A673 (cell line): ENCODE results near the gene MTCH1. TPM values are rescaled to one million over a fixed set of nuclear protein-coding genes. Genes with fewer than 3 reads are reported as not detected.

Source experiments
- BruUV-seq: library from RNA; stranded (reverse); fragments of 400-500 nt; replicated peaks from 2 replicates; lab custom pipeline; 2021; lab: Mats Ljungman, UMichigan
- CTCF ChIA-PET: fragments of 300-600 bp; sonication (Branson Sonifier 250); formaldehyde crosslinking; loops from one replicate; lab custom pipeline; 2022; ENCODE audit warnings: antibody characterized with exemption; lab: Charles Lee
- POLR2A ChIA-PET: fragments of 300-600 bp; sonication (Branson Sonifier 250); formaldehyde crosslinking; loops from one replicate; lab custom pipeline; 2022; ENCODE audit warnings: antibody characterized with exemption; ENCODE audit not compliant: low non-redundant PET; lab: Charles Lee
- DNase-seq: peaks from one replicate; pipeline ENCODE4 v3.0.0-alpha.2; 2015; ENCODE audit warnings: low spot score
- H3K27ac ChIP-seq: fragments of 200-600 bp; sonication (generic); 2 replicates; pipeline ENCODE4 v1.5.1; 2016; ENCODE audit warnings: mixed run types, low read depth, mild to moderate bottlenecking, mixed read lengths, antibody characterized with exemption, low read length; ENCODE audit not compliant: poor library complexity, severe bottlenecking
- H3K27me3 ChIP-seq: fragments of 200-600 bp; sonication (generic); replicated peaks from 2 replicates; pipeline ENCODE4 v1.6.1; 2017; ENCODE audit warnings: mixed run types, low read depth, mild to moderate bottlenecking, mixed read lengths, antibody characterized with exemption, low read length; ENCODE audit not compliant: insufficient read depth, poor library complexity
- H3K36me3 ChIP-seq: fragments of 200-600 bp; sonication (generic); 2 replicates; pipeline ENCODE4 v1.6.1; 2016; ENCODE audit warnings: mixed run types, mild to moderate bottlenecking, mixed read lengths, antibody characterized with exemption, low read length; ENCODE audit not compliant: insufficient read depth, poor library complexity, severe bottlenecking
- H3K4me1 ChIP-seq: fragments of 200-600 bp; sonication (generic); 2 replicates; pipeline ENCODE4 v1.6.1; 2017; ENCODE audit warnings: mixed run types, mild to moderate bottlenecking, mixed read lengths, antibody characterized with exemption, low read length; ENCODE audit not compliant: insufficient read depth, poor library complexity, severe bottlenecking
- H3K4me3 ChIP-seq: fragments of 200-600 bp; sonication (generic); 2 replicates; pipeline ENCODE4 v1.5.1; 2016; ENCODE audit warnings: low read depth, mixed run types, mild to moderate bottlenecking, mixed read lengths, low read length; ENCODE audit not compliant: poor library complexity, severe bottlenecking
- H3K9me3 ChIP-seq: fragments of 200-600 bp; sonication (generic); 2 replicates; pipeline ENCODE4 v1.6.1; 2016; ENCODE audit warnings: mixed run types, low read depth, mild to moderate bottlenecking, mixed read lengths, antibody characterized with exemption, low read length; ENCODE audit not compliant: poor library complexity, severe bottlenecking
- EZH2 ChIP-seq: fragments of 200-600 bp; sonication (generic); IDR thresholded peaks from 2 replicates; pipeline ENCODE4 v1.6.1; 2017; ENCODE audit warnings: borderline replicate concordance, low read depth, mild to moderate bottlenecking, mixed read lengths, antibody characterized with exemption, low read length; ENCODE audit not compliant: poor library complexity, severe bottlenecking
- intact Hi-C: fragments of 100-400 bp; cut with micrococcal nuclease; formaldehyde crosslinking; loops from one replicate; pipeline ENCODE4 v1.10.0; 2022; ENCODE audit not compliant: unreplicated experiment
- total RNA-seq: library from RNA; stranded (reverse); gene quantifications from 2 replicates; pipeline ENCODE4 v1.2.3, GENCODE V29; 2021
- TF ChIP-seq, protein P1 (sequence below): fragments of 300-800, 200-600 bp; sonication (generic); conservative IDR thresholded peaks from 2 replicates; pipeline ENCODE4 v1.5.1; 2017; ENCODE audit warnings: low read depth, mild to moderate bottlenecking, antibody characterized with exemption, low read length, moderate library complexity, mixed read lengths

Gene MTCH1
- total RNA-seq, 1 experiment from 2014 or later, result 242 TPM

- CTCF ChIA-PET, result no interaction called here
- Histone ChIP-seq H3K9me3 (no peaks in the 10 kb centered on the region), H3K4me3 (no peak overlapping the region), H3K36me3 (no peaks in the 10 kb centered on the region), H3K27ac (no peak overlapping the region), H3K4me1 (no peaks in the 10 kb centered on the region), H3K27me3 (no peaks in the 10 kb centered on the region)
- TF ChIP-seq EZH2, result no peak
- TF ChIP-seq, protein P1, sequence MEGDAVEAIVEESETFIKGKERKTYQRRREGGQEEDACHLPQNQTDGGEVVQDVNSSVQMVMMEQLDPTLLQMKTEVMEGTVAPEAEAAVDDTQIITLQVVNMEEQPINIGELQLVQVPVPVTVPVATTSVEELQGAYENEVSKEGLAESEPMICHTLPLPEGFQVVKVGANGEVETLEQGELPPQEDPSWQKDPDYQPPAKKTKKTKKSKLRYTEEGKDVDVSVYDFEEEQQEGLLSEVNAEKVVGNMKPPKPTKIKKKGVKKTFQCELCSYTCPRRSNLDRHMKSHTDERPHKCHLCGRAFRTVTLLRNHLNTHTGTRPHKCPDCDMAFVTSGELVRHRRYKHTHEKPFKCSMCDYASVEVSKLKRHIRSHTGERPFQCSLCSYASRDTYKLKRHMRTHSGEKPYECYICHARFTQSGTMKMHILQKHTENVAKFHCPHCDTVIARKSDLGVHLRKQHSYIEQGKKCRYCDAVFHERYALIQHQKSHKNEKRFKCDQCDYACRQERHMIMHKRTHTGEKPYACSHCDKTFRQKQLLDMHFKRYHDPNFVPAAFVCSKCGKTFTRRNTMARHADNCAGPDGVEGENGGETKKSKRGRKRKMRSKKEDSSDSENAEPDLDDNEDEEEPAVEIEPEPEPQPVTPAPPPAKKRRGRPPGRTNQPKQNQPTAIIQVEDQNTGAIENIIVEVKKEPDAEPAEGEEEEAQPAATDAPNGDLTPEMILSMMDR, result no peak
- intact Hi-C loops, result no loop called here
- no peak for DNase-seq
- POLR2A ChIA-PET, result no interaction called here
- BruUV-seq, result no TSS peak
These were observed 29.6 kb downstream of the MTCH1 start for GRCh38 chr6:36956446-36956820.

DNA sequence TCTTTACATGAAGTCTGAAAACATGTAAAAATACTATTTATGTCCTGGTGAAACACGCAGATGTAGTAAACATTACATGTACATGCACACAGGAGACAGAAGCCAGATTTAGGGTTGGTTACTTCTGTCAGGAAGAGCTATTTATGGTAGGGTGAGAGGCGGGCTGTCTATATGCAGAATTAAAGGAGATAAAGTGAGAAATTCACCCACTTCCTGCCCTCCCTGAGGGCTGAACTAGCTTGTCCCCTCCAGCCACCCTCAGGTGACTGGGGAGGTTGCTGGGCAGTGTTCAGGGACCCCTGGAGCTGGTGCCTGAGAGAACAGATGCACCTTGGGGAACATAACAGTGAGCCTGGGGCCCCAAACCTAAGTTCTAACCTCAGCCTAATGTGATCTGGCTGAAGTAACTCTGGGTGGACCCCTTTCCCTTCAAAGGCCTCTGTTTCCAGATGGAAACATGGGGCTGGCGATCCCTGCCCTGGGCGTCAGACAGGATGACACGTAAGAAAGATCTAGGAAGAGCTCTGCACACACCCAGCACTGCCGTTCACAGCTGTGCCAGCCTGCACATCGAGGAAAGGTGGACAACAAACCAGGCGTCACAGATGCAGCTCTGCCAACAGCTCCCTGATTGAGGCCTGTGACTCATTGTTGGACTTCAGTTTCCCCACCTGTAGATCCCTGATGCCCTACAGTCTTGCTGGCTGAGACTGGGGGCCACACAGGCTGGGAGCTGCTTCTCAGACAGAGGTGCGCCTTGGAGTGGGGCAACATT, 30.1 kb downstream of the MTCH1 start:
- BruUV-seq, result no TSS peak
- POLR2A ChIA-PET, result no interaction called here

DNA sequence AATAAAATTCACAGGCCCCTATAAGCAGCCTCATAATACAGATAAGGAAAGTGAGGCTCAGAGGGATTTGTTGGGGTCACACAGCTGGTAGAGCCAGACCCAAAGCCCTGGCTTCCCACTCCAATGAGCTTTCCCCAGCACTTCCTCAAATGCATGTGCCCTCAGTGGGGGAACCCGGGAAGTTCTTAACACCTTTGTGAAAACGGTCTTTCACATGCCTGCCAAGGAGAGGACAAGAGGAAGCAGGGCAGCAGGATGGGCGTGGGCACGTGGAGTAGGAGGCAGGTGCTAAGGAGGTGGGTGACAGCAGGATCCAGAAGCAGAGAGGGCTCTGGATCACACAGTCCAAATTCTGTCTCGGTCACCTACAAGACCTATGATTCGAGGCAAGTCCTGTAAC, 30.9 kb downstream of the MTCH1 start:
- DNase-seq, result no peak
- no peaks in the 10 kb centered on the region for H3K9me3 ChIP-seq
- no TSS peak for BruUV-seq
- no peak overlapping the region for H3K27ac ChIP-seq
- no peaks in the 10 kb centered on the region for H3K27me3 ChIP-seq
- H3K4me3 ChIP-seq, result no peak overlapping the region
- ChIA-PET POLR2A (no interaction called here), CTCF (no interaction called here)
- H3K4me1 ChIP-seq, result no peaks in the 10 kb centered on the region
- H3K36me3 ChIP-seq, result no peaks in the 10 kb centered on the region
- intact Hi-C loops, result no loop called here
- TF ChIP-seq, protein P1, result no peak
- TF ChIP-seq EZH2, result no peak

More for the DNA sequence above, 30.1 kb downstream of the MTCH1 start:
- no peak for TF ChIP-seq EZH2
- TF ChIP-seq, protein P1, result no peak
- CTCF ChIA-PET, result no interaction called here
- Histone ChIP-seq H3K36me3 (no peaks in the 10 kb centered on the region), H3K4me3 (no peak overlapping the region), H3K4me1 (no peaks in the 10 kb centered on the region), H3K9me3 (no peaks in the 10 kb centered on the region), H3K27me3 (no peaks in the 10 kb centered on the region), H3K27ac (no peak overlapping the region)
- intact Hi-C loops, result no loop called here
- DNase-seq, result no peak
